ENCODE results near the gene FGF7.
"Not testable (repeated sequence)": the region's sequence is repeated elsewhere in the genome, so short reads cannot be mapped to it uniquely, and the experiment has no call there.

Gene FGF7

DNA sequence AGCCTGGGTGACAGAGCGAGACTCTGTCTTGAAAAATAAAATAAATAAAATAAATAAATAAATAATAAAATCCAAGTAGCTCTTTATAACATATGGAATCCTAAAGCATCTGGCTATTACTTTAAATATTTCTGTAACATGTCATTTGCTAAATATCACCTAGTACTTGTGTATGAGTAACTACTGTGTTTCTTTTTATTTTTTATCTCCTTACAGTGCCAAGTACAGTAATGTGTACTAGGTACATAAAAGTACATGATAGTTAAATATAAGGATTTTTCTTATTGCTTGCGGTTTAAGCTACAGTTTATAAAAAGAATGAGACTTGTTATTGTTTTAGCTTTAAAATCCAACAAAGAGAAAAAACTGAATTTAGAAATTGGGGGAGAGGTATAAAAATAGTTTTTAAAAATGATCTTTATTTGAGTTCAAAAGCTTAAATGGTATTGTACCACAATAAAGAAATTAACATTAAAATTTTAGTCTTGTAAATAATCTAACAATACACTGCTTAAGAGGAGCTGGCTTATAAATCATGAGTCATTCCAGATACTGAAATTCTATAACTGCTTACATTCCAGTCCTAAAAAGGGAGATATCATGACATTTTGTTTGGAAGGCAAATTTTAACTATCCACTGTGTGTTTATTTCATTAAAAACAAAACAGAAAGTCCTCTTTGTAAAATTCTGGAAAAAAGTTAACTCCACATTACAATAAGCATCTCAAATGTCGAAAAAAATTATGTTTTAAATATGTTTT is 73.1 kb downstream of the FGF7 start:
- DNase-seq = no peak

- no peak for DNase-seq
Measured at GRCh38 chr15:49501586-49501985, 78.5 kb downstream of the FGF7 start.

DNA sequence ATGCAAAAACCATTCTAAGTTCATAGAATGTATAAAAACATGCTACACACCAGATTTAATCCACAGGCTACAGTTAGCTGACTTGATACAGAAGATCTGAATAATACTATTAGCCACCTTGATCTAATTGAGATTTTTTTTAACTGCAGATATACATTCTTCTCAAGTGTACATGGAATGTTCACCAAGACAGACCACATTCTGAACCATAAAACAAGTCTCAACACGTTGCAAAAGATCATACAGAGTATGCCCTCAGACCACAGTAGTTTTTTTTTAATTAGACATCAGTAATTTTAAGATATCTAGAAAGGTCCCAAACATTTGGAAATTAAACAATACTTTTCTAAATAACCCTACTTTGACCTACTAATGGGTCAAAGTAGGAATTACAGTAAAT is 83.3 kb downstream of the FGF7 start:
- DNase-seq = no peak

DNA sequence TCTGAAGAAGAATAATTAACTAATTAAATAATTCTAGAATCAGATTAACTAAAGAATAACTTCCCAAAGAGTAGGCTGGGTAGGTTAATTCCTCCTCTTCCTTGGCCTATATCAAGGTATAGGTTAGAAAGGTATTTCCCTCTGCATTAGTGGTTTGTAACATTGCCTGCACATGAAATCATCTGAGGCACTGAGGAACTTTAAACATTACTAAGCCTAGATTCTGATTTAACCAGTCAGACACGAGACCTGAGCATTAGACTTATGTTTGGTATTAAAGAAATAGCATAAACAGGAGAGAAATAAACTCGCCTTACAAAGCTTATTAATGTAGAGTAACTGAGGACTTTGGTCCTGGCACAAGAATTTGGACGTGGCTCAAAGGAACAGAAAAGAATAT is 84.2 kb downstream of the FGF7 start:
- no peak for DNase-seq

GRCh38 chr15:49512739-49513138 is 89.7 kb downstream of the FGF7 start:
- not testable (repeated sequence) for DNase-seq

DNA sequence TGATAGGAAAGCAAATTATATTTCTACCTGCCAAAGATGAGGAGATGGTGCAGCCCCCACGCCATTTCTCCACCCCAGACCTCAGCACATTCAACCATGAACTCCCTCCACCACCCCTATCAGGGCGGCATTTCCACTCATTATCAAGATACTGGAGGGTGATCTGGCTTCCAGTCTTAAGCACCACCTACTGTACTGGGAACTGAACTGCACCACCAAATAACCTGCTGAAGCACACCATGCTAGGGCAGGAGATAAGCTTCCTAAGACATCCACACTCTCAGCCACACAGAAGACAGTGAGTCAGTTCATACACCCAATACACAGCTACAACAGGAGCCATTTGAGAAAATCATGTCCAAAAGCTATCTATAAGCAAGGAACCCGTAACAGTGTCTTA is 98.8 kb downstream of the FGF7 start:
- no peak for DNase-seq

- no peak for DNase-seq
Measured at GRCh38 chr15:49528289-49528688, 105.2 kb downstream of the FGF7 start.

- no peak for DNase-seq
Measured at GRCh38 chr15:49530092-49530491, 107.0 kb downstream of the FGF7 start.
